ENCODE data around the gene TDRD12.
A peak's percentile ranks its signal among the peaks of the same experiment; 100 is the strongest.

Gene TDRD12

DNA sequence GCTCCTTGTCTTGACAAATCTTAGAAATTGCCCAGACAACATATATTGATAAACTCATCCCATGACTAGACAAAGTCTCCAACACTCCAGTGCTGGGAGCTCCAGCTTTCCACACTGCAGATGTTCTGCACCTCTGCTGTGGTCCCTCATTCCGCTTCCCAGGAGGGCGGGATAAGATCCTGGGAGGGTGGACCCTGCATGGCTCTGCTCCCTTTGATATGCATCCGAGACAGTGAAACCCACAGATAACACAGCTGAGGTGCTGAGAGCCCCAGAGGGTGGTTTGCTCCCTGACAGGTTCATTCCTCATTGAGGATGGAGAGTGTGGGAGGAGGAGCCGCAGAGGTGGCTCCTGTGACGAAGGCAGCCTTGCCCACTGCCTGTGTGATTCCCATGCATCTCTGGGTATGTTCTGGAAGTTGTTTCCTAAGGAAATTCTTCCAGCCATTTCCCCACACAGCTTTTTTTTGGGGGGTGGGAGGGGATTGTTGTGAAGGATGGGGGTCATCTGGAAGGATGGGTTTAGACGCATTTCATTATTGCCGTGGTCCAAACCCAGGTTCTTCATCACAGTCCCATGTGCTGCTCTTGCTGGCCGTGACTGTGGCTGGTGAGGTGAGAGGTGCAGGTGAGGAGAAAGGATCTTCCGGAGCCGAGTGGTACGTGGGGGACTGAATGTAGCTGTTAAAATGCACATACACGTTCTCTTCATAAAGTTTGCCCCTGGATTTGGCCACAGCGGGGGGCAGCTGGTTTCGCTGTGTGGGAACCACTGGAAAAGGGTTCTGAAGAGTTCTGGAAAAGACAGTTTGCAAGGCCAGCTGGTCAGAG lies 103.6 kb downstream of the TDRD12 start:
- Histone ChIP-seq H3K4me3 (ENCODE audit: low read depth, low read length) (no peak overlapping the region), H3K9me3 (ENCODE audit: severe bottlenecking) (no peaks in the 10 kb centered on the region), H3K27me3 (ENCODE audit: insufficient read depth, low read depth, severe bottlenecking) (no peaks in the 10 kb centered on the region), H3K36me3 (no peaks in the 10 kb centered on the region), H3K27ac (no peak overlapping the region)
- DNase-seq = no peak
- TF ChIP-seq, protein P1, sequence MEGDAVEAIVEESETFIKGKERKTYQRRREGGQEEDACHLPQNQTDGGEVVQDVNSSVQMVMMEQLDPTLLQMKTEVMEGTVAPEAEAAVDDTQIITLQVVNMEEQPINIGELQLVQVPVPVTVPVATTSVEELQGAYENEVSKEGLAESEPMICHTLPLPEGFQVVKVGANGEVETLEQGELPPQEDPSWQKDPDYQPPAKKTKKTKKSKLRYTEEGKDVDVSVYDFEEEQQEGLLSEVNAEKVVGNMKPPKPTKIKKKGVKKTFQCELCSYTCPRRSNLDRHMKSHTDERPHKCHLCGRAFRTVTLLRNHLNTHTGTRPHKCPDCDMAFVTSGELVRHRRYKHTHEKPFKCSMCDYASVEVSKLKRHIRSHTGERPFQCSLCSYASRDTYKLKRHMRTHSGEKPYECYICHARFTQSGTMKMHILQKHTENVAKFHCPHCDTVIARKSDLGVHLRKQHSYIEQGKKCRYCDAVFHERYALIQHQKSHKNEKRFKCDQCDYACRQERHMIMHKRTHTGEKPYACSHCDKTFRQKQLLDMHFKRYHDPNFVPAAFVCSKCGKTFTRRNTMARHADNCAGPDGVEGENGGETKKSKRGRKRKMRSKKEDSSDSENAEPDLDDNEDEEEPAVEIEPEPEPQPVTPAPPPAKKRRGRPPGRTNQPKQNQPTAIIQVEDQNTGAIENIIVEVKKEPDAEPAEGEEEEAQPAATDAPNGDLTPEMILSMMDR (IDR thresholded peaks at IDR 0.05; ENCODE audit: low read depth, low read length) = no peak

DNA sequence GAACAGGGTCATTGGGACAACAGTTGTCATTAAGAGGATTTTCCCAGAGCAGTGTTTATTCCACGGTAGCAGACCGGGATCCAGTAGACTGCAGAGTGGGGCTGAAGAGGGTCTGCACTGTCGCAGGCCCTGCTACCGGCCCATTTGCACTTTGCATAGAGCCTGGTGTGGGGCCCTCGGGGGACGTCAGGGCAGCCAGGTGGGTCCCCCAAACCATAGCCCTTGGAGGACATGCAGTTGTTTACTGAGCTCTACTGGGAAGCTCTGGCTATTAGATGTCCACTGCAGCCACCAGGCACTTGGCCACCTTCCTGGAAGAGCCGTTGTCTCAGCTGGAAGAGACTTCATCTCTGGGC lies 104.2 kb downstream of the TDRD12 start:
- no peak overlapping the region for H3K4me3 ChIP-seq (ENCODE audit: low read depth, low read length)
- no peaks in the 10 kb centered on the region for H3K27me3 ChIP-seq (ENCODE audit: insufficient read depth, low read depth, severe bottlenecking)
- DNase-seq = no peak
- TF ChIP-seq, protein P1 (IDR thresholded peaks at IDR 0.05; ENCODE audit: low read depth, low read length) = no peak
- H3K9me3 ChIP-seq (ENCODE audit: severe bottlenecking) = no peaks in the 10 kb centered on the region
- H3K27ac ChIP-seq = no peak overlapping the region
- no peaks in the 10 kb centered on the region for H3K36me3 ChIP-seq

DNA sequence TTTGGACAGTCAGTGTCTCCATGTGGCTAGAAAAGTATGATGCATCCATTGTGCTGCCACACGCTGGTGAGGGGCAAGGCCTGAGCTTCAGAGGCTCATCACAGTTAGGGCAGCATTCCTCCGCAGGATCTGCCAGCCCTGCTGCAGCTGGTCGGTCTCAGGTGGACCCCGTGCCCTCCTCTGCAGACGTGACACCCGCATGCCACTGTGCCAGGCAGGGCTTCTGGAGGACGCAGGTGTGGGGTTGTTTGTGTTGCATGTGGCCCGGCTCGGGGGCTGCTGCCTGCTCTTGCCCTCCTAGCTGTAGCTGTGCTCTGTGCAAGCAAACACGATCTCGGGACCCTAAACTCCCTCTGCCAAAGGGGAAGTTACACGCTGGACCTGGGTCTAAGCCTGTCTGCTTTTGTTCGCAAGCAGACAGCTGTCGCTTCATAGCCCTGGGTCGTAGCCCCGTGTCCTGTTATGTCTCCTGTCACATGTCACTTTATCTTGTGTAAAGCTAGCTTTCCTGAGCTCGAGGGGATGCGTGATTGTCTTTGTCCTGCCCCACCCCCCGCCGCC lies 104.7 kb downstream of the TDRD12 start:
- H3K36me3 ChIP-seq = no peaks in the 10 kb centered on the region
- peak; percentile 28 for DNase-seq

DNA sequence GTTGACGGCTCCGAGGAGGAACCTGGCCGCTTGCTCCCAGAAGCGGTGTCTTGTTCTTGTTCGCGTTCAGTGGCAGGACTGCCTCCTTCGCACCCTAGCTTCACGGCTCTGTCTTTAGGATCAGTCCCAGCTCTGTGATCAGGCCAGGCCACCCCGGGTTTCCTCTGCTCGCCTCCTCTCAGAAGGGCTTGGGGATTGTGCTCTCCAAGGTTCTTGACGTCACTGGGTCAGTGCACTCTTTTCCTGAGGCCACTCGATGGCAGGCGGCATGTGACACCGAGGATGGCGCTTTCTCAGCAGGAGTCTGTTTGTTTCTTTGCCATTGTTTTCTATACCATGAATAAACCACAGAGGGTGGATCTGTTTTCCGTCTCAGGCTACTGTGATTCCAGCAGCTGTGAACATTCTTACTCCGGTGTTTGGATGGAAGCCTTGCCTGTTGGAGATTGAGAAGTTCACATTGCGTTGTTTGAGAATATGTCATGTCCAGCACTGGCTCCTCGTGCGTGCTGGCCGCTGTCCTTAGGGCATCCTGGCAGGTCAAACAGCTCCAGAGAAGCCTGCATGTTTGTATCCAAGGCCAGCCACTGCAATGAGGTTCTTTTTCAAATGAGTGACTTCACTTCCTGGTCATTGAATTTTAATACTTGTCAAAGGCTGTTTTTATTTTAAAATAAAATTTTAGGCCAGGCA lies 105.5 kb downstream of the TDRD12 start:
- no peak overlapping the region for H3K4me3 ChIP-seq (ENCODE audit: low read depth, low read length)
- H3K27ac ChIP-seq = no peak overlapping the region
- H3K27me3 ChIP-seq (ENCODE audit: insufficient read depth, low read depth, severe bottlenecking) = no peaks in the 10 kb centered on the region
- no peaks in the 10 kb centered on the region for H3K9me3 ChIP-seq (ENCODE audit: severe bottlenecking)
- no peak for DNase-seq
- TF ChIP-seq, protein P1 (IDR thresholded peaks at IDR 0.05; ENCODE audit: low read depth, low read length) = no peak
- H3K36me3 ChIP-seq = no peaks in the 10 kb centered on the region

More for the DNA sequence above, 104.7 kb downstream of the TDRD12 start:
- TF ChIP-seq, protein P1 (IDR thresholded peaks at IDR 0.05; ENCODE audit: low read depth, low read length) = peak; percentile 41
- Histone ChIP-seq H3K27ac (no peak overlapping the region), H3K4me3 (ENCODE audit: low read depth, low read length) (no peak overlapping the region), H3K27me3 (ENCODE audit: insufficient read depth, low read depth, severe bottlenecking) (no peaks in the 10 kb centered on the region), H3K9me3 (ENCODE audit: severe bottlenecking) (no peaks in the 10 kb centered on the region)

DNA sequence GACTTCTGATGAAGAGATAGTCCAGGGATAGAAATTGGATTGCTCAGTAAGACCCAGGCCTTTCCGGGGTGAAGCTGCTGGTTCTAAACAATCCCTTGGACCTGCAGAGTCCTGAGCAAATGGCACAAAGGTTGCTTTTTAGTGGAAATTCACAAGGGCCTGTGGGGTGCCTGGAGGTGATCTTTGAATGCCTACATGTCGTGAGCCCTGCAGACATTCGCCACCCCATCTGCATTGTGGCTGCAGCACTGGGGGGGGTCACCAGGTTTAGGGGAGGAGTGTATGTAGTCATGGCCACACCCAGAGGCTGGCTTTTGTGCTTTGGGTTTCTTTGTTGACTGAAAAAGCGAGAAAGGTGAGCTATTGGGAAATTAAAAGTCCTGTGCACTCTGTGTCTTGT lies 108.6 kb downstream of the TDRD12 start:
- no peak for DNase-seq
- no peaks in the 10 kb centered on the region for H3K36me3 ChIP-seq
- H3K9me3 ChIP-seq (ENCODE audit: severe bottlenecking) = no peaks in the 10 kb centered on the region
- no peaks in the 10 kb centered on the region for H3K27me3 ChIP-seq (ENCODE audit: insufficient read depth, low read depth, severe bottlenecking)
- TF ChIP-seq, protein P1 (IDR thresholded peaks at IDR 0.05; ENCODE audit: low read depth, low read length) = no peak
- no peak overlapping the region for H3K4me3 ChIP-seq (ENCODE audit: low read depth, low read length)
- no peak overlapping the region for H3K27ac ChIP-seq

Measured in WERI-Rb-1 (cell line).